Endodermal cell (in vitro differentiated cells): Measurements from ENCODE around the gene AK9. TPM values are rescaled to one million over a fixed set of nuclear protein-coding genes. Genes with fewer than 3 reads are reported as not detected.
"Not testable (repeated sequence)": the region's sequence is repeated elsewhere in the genome, so short reads cannot be mapped to it uniquely, and the experiment has no call there.

ENCODE experiments used
- DNase-seq: peaks from one replicate; pipeline ENCODE4 v3.0.0-alpha.2; 2017
- H3K27ac ChIP-seq: 2 replicates; pipeline ENCODE4 v1.5.1; 2013; ENCODE audit warnings: mild to moderate bottlenecking, low read depth, low read length, moderate library complexity
- H3K27me3 ChIP-seq: 2 replicates; pipeline ENCODE4 v1.6.1; 2013; ENCODE audit warnings: mild to moderate bottlenecking, low read length, moderate library complexity; ENCODE audit not compliant: insufficient read depth, control insufficient read depth, poor library complexity, severe bottlenecking
- H3K36me3 ChIP-seq: 2 replicates; pipeline ENCODE4 v1.7.0; 2013; ENCODE audit warnings: mild to moderate bottlenecking, low read length, moderate library complexity; ENCODE audit not compliant: control insufficient read depth, insufficient read depth
- H3K4me1 ChIP-seq: one replicate; pipeline ENCODE4 v1.7.0; 2013; ENCODE audit warnings: low read length; ENCODE audit not compliant: control insufficient read depth, insufficient read depth
- H3K4me3 ChIP-seq: 2 replicates; pipeline ENCODE4 v1.5.1; 2013; ENCODE audit warnings: mild to moderate bottlenecking, low read length, moderate library complexity
- H3K9ac ChIP-seq: 2 replicates; pipeline ENCODE4 v1.6.1; 2013; ENCODE audit warnings: mild to moderate bottlenecking, low read length, moderate library complexity; ENCODE audit not compliant: poor library complexity, severe bottlenecking; ENCODE audit errors: extremely low read depth
- H3K9me3 ChIP-seq: 2 replicates; pipeline ENCODE4 v1.6.1; 2013; ENCODE audit warnings: mild to moderate bottlenecking, low read length, moderate library complexity; ENCODE audit not compliant: control insufficient read depth
- H3K27ac Mint-ChIP-seq: 2 replicates; pipeline ENCODE4 v1.8.0; 2020; ENCODE audit warnings: mixed read lengths
- H3K27me3 Mint-ChIP-seq: 2 replicates; pipeline ENCODE4 v1.8.0; 2021; ENCODE audit warnings: mild to moderate bottlenecking, mixed read lengths; ENCODE audit not compliant: insufficient read depth
- H3K36me3 Mint-ChIP-seq: 2 replicates; pipeline ENCODE4 v1.8.0; 2020; ENCODE audit warnings: low read depth, mixed read lengths
- H3K4me1 Mint-ChIP-seq: 2 replicates; pipeline ENCODE4 v1.8.0; 2020; ENCODE audit warnings: mixed read lengths
- H3K4me3 Mint-ChIP-seq: 2 replicates; pipeline ENCODE4 v1.8.0; 2020; ENCODE audit warnings: mild to moderate bottlenecking, moderate library complexity, mixed read lengths
- H3K9me3 Mint-ChIP-seq: 2 replicates; pipeline ENCODE4 v1.8.0; 2020; ENCODE audit warnings: mild to moderate bottlenecking, mixed read lengths
- WGBS, 2 experiments: methylation state at CpG; one replicate each; pipeline versions ENCODE4 v1.1.5 to v1.1.7; 2013; ENCODE audit warnings: missing lambda C conversion rate in 2 of 2, mixed read lengths in 1 of 2; ENCODE audit not compliant: insufficient coverage in 1 of 2, insufficient read length in 1 of 2; 5-methylcytosine and 5-hydroxymethylcytosine counted together
- total RNA-seq, 2 donors: library from RNA; stranded (reverse); fragmentation: NEBNext Ultra II Directional in 1 of 2; extraction: Animal tissue kit (Norgen Biotek cat#: 25700) in 1 of 2; gene quantifications; 2 replicates in 1 of 2; 3 replicates in 1 of 2; pipeline ENCODE4 v1.2.1, GENCODE V29; 2021
- TF ChIP-seq, protein P1 (sequence below): fragments of 200-600 bp; sonication (generic); conservative IDR thresholded peaks from 2 replicates; pipeline ENCODE4 v1.5.0; 2021; ENCODE audit warnings: antibody characterized with exemption, mild to moderate bottlenecking

AK9 gene
- total RNA-seq, 2 donors from 2014 or later: 1.8 to 2.7 TPM

- Histone ChIP-seq H3K27ac (no peak overlapping the region), H3K4me1 (peaks cover 4% of the 10 kb centered on the region), H3K9ac (no peak overlapping the region), H3K36me3 (peaks cover 9% of the 10 kb centered on the region), H3K27me3 (no peaks in the 10 kb centered on the region), H3K9me3 (no peaks in the 10 kb centered on the region), H3K4me3 (no peak overlapping the region)
- peaks cover 26% of the 10 kb centered on the region for H3K36me3 Mint-ChIP-seq
- no peaks in the 10 kb centered on the region for H3K27me3 Mint-ChIP-seq
- no peak overlapping the region for H3K4me3 Mint-ChIP-seq
- TF ChIP-seq, protein P1, sequence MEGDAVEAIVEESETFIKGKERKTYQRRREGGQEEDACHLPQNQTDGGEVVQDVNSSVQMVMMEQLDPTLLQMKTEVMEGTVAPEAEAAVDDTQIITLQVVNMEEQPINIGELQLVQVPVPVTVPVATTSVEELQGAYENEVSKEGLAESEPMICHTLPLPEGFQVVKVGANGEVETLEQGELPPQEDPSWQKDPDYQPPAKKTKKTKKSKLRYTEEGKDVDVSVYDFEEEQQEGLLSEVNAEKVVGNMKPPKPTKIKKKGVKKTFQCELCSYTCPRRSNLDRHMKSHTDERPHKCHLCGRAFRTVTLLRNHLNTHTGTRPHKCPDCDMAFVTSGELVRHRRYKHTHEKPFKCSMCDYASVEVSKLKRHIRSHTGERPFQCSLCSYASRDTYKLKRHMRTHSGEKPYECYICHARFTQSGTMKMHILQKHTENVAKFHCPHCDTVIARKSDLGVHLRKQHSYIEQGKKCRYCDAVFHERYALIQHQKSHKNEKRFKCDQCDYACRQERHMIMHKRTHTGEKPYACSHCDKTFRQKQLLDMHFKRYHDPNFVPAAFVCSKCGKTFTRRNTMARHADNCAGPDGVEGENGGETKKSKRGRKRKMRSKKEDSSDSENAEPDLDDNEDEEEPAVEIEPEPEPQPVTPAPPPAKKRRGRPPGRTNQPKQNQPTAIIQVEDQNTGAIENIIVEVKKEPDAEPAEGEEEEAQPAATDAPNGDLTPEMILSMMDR: no peak
- H3K4me1 Mint-ChIP-seq: peaks cover 15% of the 10 kb centered on the region
- H3K27ac Mint-ChIP-seq: no peak overlapping the region
- WGBS, 2 experiments: 91 to 100% methylated on average over 1 to 2 of the region's 2 CpGs
- H3K9me3 Mint-ChIP-seq: no peaks in the 10 kb centered on the region
- DNase-seq: no peak
Measured at GRCh38 chr6:109738667-109739066, 47.7 kb upstream of the AK9 start.

GRCh38 chr6:109738255-109738654, 47.3 kb upstream of the AK9 start:
- Mint-ChIP-seq H3K27ac (no peak overlapping the region), H3K4me3 (no peak overlapping the region), H3K4me1 (peaks cover 15% of the 10 kb centered on the region), H3K9me3 (no peaks in the 10 kb centered on the region), H3K36me3 (peaks cover 25% of the 10 kb centered on the region), H3K27me3 (no peaks in the 10 kb centered on the region)
- no peak overlapping the region for H3K4me3 ChIP-seq
- no peaks in the 10 kb centered on the region for H3K9me3 ChIP-seq
- H3K27me3 ChIP-seq: no peaks in the 10 kb centered on the region
- no peak for DNase-seq
- H3K9ac ChIP-seq: no peak overlapping the region
- H3K36me3 ChIP-seq: peaks cover 9% of the 10 kb centered on the region
- WGBS, 2 experiments: 88% methylated on average over 1 of the region's 1 CpG; no CpG with 5 or more reads in 1 of the 2 experiments
- H3K27ac ChIP-seq: no peak overlapping the region
- H3K4me1 ChIP-seq: peaks cover 4% of the 10 kb centered on the region
- TF ChIP-seq, protein P1: no peak

GRCh38 chr6:109736273-109737025, 45.4 kb upstream of the AK9 start:
- no peaks in the 10 kb centered on the region for H3K9me3 ChIP-seq
- TF ChIP-seq, protein P1: no peak
- H3K4me1 ChIP-seq: peaks cover 4% of the 10 kb centered on the region
- no peaks in the 10 kb centered on the region for H3K9me3 Mint-ChIP-seq
- no peak overlapping the region for H3K27ac ChIP-seq
- H3K4me1 Mint-ChIP-seq: peaks cover 15% of the 10 kb centered on the region
- no peaks in the 10 kb centered on the region for H3K27me3 Mint-ChIP-seq
- no peak overlapping the region for H3K4me3 ChIP-seq
- peaks cover 25% of the 10 kb centered on the region for H3K36me3 Mint-ChIP-seq
- no peak overlapping the region for H3K4me3 Mint-ChIP-seq
- H3K27ac Mint-ChIP-seq: no peak overlapping the region
- no peaks in the 10 kb centered on the region for H3K27me3 ChIP-seq
- no peak for DNase-seq
- WGBS, 2 experiments: 0 to 27% methylated on average over 1 of the region's 1 CpG
- H3K36me3 ChIP-seq: peaks cover 9% of the 10 kb centered on the region
- H3K9ac ChIP-seq: no peak overlapping the region

- H3K4me3 ChIP-seq, H3K27me3 Mint-ChIP-seq, H3K4me1 ChIP-seq, DNase-seq, H3K27me3 ChIP-seq, H3K27ac Mint-ChIP-seq, H3K36me3 ChIP-seq, H3K4me1 Mint-ChIP-seq, H3K27ac ChIP-seq, H3K4me3 Mint-ChIP-seq, H3K9me3 ChIP-seq, H3K9ac ChIP-seq: not testable (repeated sequence)
- WGBS, 2 experiments: 100% methylated on average over 1 to 3 of the region's 3 CpGs
- Mint-ChIP-seq H3K9me3 (peaks cover 17% of the 10 kb centered on the region), H3K36me3 (peaks cover 28% of the 10 kb centered on the region)
Measured at GRCh38 chr6:109725250-109725649, 34.2 kb upstream of the AK9 start.
